Hematopoietic multipotent progenitor cell (in vitro differentiated cells): Measurements from ENCODE around the gene PARD3B. TPM values are rescaled to one million over a fixed set of nuclear protein-coding genes. Genes with fewer than 3 reads are reported as not detected.
"Not testable (repeated sequence)": the region's sequence is repeated elsewhere in the genome, so short reads cannot be mapped to it uniquely, and the experiment has no call there.

ENCODE experiments used
- DNase-seq, 3 donors: peaks; one replicate each; pipeline ENCODE4 v3.0.0-alpha.2; 2011 to 2015; ENCODE audit warnings: low read depth in 2 of 3, low spot score in 2 of 3
- total RNA-seq: library from RNA; depleted of rRNA; stranded (reverse); fragments of >200 nt; gene quantifications from one replicate; pipeline ENCODE4 v1.2.3, GENCODE V29; 2012

The PARD3B gene
- total RNA-seq, 1 donor: 2.7 TPM

DNA sequence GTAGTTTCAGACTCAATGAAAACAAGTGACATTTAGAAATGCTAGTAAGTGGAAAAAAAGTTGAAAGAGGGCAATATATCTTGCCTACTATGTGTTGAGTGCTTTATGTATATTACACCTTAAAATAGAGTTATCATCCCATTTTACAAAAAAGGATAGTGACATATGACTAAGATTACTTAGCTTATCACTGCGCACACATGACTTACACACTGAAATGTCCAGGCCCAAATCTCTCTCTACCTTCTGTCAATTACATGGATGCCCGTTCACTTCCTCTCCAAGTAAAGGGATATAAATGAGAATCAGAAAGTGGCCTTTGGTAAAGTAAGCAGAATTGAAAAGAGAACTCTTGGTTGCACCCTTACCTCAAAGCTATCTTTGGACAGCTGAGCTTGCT is 3.6 kb upstream of the PARD3B start:
- no peak for DNase-seq

DNA sequence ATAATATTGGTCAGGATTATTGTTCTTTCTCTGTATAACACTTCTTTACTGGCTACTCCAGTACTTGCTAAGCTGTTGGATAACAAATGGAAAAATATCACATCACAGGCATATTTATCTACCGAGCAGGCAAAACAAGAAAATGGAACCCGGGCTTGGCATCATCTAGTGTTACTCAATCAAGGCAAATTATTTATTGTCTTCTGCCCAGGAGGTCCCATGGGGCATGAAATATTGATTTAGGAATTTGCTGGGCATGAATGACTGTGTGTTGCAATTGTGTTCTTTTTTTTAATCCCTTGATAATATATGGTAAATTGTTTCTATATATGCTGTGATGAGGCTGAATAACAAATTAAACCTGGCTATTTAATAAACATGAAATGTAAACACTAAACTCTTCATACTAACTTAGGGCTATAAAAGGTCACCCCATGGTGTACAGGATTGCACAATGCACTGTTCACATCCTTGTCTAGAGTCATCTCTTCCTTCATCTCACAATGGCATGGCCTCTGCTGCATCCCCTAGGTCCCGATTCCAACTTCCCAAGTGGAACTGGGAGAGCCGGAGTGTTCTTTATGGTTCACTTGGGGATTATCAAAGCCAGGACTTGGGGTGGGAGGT is 2.2 kb upstream of the PARD3B start:
- no peak for DNase-seq

DNA sequence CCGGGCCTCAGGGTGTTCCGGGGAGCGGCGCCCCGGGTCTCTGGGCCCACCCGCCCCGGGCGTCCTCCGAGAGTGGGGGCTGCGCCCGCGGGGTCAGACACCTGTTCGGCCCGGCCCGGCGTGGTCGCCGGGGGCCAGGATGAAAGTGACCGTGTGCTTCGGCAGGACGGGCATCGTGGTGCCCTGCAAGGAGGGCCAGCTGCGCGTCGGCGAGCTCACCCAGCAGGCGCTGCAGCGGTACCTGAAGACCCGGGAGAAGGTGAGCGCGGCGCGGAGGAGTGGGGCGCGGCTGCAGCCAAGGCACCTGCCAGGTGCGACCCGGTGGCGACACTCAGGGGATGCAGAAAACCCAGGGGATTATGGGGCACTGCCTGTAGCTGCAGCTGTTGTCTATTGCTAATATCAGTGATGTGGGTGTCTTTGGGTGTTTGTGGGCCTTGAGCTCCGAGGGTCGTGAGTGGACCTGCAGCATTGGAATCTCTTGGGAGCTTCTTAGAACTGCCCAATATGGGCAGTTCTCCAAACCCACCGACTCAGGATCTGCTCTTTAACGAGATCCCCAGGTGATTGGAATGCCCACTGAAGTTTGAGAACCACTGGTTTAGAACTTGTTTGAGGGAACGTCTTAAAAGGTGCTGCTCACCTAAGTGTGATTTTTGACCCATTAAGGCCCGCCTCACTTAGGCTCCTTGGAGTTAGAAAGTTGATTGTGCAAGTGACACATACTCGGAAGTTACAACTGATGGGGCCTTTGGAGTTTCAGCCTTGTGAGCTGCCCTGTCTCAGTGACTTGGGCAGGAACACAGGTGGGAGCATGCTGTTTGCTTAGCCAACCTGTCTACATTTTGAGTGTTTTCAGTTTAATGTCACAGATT is 823 bp downstream of the PARD3B start:
- peak in 1 of 3 donors; percentile 6 for DNase-seq

DNA sequence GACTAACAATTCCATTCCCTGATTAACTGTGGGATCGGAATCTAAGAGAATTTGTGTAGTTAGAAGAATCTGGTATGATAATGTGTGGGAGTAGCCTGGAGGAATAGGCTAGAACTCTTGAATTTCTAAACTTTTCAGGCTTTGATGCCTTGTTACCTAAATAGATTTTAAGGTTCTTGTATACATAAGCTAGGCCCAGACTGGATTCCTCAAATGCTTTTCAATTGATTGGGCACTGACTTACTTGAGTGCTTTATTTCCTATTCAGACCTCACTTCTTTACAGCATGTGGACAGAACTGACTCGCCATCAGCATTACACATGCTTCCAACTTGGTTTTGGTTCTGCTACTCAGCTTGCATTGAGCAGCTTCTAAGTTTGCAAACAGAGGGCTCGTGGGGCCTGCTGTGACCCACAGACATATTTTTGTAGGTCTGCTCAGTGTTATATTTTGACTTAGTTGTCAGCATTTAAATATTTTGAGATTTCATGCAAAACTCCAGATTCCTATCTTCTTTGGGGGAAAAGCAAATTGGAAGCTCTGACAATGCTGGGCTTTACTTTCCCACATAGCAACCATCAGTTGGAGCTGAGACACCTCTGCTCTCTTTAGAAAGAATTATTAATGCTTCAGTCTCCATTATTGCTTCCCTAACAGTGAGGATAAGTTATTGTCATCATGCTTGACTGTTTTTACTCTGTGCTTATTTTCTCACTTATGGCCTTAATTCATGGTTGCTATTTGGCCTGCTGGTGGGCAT is 5.7 kb downstream of the PARD3B start:
- DNase-seq: no peak

DNA sequence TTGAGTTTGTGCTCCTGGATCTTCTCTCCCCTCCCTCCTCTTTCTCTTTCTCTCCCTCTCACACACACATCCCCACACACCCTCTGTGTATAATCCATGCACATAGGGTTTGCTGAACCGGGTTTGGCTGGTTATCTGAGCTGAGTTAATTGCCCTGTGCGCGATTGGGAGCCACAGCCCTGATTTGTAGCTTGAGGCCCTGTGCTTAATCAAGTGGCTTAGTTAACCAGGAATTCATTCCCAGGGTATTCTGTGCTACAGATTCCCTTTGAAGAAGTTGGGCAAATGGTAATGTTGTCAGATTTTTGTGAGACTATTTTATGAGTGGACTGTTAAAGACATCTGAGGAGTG is 6.2 kb downstream of the PARD3B start:
- no peak for DNase-seq

DNA sequence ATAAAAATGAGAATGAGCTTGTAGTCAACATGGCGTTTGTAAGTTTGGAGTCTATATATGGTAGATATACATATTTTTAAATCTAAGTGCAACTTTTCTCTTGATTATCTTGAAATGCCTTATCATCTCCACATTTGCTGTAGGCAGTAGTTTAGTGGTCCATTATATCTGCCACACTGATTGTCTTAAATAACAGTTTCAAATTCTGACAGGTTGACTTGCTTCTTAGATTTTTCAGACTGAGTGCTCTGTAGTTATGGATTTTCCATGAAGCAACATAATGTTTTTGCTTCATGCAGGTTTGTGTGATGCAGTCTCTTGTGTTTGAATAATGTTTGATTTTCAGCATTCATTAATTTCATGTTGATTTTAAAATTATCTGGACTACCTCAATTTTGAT is 12.3 kb downstream of the PARD3B start:
- DNase-seq: no peak

DNA sequence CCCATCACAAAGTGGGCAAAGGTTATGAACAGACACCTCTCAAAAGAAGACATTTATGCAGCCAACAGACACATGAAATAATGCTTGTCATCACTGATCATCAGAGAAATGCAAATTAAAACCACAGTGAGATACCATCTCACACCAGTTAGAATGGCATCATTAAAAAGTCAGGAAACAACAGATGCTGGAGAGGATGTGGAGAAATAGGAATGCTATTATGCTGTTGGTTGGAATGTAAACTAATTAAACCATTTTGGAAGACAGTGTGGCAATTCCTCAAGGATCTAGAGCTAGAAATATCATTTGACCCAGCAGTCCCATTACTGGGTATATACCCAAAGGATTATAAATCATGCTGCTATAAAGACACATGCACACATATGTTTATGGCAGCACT is 14.1 kb downstream of the PARD3B start:
- DNase-seq: not testable (repeated sequence)

DNA sequence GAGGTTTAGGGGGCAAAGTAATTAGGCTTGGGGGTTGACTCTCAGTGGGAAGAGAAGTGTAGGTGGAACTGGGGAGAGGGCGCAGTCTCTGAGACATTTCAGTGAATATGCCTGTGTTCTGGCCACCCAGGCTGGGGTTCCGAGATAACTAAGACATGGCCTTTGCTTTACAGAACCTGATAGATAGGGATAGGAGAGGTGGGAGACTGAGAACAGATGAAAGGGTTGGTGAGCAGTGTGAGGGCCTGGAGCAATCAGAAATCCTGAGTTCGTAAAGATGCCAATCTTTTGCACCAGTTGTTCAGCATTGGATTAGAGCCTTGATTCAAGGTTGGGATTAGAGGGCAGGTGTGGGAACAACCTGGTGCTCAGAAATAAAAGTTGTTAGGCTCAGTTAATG is 15.6 kb downstream of the PARD3B start:
- no peak for DNase-seq

DNA sequence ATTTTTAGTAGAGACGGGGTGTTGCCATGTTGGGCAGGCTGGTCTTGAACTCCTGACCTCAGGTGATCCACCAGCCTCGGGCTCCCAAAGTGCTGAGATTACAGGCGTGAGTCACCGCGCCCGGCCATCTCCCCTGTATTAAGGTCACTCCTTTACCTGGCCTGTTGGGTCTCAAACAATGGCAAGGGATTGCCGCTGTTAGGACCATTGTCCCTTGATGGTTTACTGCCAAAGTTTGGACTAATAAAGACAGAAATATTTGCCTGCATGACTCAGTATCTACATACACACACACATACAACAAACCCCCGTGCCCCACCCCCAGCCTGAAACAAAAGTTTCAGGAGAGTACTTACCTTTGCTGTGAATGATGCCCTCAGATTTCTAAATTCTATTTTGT is 16.5 kb downstream of the PARD3B start:
- no peak for DNase-seq

DNA sequence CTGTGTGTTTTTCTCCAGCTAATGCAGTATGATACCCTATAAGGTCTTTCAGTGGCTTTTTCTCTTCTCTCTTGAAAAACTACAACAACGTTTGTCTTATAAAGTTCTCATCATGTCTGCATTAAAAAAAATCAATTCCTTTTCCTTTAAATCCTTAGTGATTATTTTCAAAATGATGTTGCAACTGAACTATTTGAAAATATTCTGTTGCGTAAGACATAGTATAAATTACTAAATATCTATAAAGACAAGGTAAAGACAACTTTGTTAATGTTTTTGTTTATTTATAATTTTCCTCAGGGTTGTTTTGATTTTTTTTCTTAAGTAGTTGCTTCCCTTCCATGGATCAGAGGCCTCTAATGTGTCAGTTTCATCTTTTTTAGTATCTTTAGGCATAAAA is 21.2 kb downstream of the PARD3B start:
- DNase-seq: no peak

DNA sequence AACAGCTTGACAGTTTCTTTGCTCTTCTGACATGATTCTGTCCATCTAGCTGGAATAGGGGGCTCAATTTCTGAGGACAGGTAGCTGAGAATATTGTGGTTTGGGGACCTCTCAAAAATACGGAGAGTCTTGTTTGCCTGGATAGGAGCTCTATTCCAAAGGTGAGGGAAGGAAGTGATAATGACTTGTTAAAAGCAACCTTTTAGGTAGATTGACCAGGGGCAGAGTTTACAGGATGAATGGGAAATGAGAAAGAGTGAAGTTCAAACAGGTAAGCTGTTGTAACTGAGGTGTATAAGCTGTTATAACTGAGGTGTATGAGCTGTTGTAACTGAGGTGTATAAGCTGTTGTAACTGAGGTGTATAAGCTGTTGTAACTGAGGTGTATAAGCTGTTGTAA is 25.1 kb downstream of the PARD3B start:
- no peak for DNase-seq

DNA sequence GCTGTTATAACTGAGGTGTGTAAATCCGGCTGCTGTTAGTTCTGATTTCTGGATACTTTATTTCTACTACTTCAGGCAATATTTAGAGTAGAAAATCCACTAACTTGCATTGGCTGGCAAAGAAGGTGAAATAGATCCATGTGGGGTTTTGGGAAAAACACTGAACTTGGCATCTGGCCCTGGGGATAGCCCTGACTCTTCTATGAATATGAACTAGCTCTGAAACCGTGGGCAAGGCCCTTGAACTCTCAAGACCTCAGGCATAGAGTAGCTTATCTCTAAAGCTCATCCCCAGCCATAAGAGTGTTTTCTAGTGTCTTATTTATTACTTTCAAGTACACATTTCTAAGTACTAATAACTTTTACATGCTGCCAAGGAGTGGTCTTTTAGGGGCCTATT is 25.8 kb downstream of the PARD3B start:
- DNase-seq: no peak

DNA sequence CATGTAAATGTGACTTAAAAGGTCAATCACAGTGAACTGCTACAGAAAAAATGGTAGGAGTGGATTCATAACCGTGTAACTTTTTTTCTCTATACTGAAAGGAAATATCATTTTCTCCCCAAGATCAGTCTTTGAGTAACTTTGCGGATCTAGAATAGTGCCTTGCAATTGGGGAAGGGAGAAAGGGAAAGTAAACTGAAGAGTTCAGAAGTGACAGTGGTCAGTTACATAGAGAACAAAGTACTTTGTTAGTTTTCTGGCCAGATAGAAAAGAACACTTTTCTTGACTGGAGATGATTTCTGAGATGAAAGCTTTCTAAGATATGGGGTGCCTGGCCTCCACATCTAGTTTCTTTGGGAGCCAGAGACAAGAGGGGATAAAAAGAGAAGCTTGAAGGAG is 26.6 kb downstream of the PARD3B start:
- DNase-seq: no peak

DNA sequence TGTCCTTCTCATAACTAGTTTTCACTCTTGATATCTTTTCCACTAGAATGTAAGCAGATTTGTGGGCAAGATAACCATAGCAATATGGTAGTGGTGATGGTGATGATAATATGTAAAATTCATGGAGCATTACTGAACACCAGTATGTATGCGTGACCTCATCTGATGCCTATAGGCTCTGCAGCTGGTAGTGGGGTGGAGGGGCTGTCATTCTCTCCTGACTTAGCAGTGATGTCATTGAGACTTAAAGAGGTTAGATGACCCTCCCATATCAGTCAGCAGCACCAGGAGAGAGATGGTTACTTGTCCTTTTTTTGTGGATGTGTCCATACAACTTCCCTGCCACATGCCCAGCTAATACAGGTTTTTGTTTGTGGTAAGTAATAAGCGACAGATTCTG is 27.9 kb downstream of the PARD3B start:
- no peak for DNase-seq

DNA sequence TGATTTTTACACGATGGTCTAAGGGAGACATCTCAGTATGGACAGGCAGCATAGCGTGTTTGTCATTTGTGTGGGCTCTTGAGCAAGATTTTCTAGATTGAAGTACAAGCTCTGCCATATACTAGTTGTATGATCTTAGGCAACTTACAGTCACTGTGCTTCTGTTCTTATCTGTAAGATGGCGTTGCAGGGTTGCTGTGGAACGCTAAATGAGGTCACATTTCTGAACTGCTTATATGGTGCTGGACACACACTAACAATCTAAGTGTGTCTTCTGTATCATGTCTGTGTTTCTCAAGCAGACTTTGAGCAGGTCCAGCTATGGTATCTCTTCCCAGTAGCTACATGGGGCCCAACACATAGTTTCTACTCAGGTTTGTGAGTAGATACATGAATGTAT is 29.2 kb downstream of the PARD3B start:
- no peak for DNase-seq

DNA sequence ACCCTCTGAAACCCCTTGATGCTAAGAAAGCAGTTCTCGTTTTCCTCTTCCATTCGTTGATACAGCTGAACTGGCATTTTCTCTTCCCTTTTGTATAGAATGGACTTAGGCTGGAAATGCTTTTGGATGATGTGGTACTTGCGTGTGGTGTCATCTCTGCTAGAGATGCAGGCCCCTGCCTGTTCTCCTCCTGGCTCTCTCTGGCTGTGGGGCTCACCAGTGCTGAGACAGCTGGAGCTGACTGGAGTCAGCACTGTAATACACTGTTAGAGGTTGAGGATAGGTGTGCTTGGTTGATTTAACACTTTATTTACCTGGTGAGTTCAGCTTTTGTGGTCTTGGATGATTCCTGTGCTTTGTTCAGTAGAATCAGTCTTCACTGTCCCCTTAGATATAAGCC is 30.2 kb downstream of the PARD3B start:
- no peak for DNase-seq

DNA sequence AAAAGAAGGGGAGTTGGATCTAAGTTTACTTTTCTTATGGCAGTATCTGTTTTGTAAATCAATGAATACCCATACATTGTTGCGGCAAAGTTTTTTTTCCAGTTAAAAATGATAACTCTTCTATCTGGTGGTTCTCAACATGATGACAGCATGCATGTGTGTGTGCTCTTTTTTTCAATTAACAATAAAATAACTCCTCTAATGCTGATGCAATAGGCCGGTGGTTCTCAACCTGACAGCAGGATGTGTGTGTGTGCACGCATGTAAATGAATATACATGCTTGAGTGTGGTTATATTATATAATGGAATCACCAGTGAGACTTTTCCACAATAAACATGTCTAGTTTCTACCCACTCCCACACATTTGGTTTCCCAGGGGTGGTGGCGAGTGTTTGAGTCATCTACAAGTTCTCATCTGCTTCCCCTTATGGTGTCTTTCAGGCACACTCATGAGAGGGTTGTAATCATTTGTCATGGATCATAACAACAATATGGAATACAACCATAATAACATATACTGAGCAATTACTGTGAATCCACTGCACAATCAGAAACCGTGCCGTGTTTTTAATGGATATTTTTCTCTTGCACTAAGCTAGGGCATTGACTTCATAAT is 31.2 kb downstream of the PARD3B start:
- DNase-seq: no peak

DNA sequence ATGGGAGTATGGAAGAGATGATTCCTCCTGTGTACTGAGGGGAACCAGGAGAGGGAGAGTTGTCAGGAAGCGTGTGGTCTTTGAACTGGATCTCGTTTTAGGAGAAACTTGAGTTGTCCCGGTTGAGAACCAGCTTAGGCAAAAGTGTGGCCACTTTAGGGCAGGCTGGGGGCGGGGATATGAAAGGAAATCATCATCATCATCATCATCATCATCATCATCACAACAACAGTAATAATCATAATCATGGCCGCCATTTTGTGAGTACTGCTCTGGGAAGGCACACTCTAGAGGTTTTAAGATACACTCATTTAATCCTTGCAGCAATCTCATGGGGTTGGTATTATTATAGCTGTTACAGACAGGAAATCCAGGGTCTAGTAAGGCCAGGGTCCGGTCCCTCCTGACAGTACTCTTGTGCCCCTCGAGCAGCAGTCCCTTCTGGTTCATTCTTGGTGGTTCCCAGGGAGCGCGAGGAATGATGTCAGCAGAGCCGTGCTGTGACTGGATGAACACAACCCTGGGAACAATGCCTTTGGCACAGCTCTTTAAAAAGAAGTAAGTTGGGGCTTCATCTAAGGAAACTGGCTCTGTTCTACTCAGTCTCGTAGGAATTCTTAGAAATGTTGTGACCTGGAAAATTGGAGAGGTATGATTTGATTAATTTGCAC is 33.8 kb downstream of the PARD3B start:
- DNase-seq: no peak

DNA sequence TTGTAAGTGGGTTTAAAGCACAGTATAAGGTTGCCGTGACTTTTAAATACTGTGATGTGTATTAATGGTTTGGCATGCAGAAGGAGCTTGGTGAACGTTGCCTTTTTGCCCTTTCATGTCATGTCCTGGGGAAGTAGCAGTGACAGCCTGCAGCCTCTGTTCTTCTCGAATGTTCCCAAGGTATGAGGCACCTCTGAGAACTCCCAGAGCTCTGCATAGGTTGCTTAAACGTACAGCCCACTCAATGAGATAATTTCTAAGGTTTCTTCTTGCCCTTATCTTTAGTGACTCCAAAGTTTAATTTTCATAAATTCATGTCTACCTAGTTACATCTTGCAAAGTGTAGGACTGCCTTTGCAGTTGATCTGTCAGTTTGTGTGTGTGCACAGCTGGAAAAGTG is 36.7 kb downstream of the PARD3B start:
- DNase-seq: no peak

DNA sequence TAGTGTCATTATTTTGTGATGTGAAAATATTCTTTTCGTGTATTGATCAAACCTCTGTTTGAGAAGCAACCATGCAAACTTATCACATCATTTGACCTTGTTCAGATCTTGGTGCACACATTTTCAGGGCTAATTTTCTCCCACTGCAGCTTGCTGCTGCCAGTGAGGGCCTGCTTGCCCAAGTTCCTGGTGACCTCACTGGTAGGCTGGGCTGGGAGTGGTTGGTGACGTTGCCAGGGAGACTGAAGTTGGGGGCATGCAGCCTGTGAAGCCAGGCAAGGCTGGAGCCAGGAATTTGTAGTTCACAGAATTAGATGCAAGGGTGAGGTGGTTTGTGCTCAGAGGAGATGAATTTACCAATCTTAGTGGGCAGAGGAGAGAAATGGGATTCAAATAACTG is 38.5 kb downstream of the PARD3B start:
- no peak for DNase-seq

DNA sequence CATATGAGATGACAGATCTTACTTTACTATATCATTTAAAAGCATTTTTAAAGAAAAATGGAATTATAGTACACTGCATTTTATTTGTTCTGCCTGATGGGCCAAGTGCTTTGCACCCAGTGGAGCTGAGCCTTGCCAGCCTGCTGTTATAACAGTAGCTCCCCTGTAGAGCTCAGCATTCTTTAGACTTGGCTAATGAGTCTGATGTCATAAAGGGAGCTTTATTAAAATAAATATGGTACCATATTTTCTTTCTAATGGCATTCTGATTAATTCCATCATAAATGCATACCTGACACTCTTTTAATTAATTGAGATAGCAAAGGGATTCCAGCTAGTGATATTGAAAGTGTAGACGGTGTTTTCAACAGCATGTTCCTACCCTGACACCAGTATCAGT is 40.7 kb downstream of the PARD3B start:
- no peak for DNase-seq
